Breast epithelium (tissue), 4 donors: Measurements from ENCODE around the gene SYNJ1. TPM values are rescaled to one million over a fixed set of nuclear protein-coding genes. Genes with fewer than 3 reads are reported as not detected.
"Not testable (repeated sequence)": the region's sequence is repeated elsewhere in the genome, so short reads cannot be mapped to it uniquely, and the experiment has no call there.

Source experiments
- DNase-seq, 2 donors: peaks; one replicate each; pipeline ENCODE4 v3.0.0-alpha.2; 2019; ENCODE audit warnings: low spot score in 2 of 2
- H3K27ac ChIP-seq, 2 donors: fragments of 200-600 bp; sonication (generic) in 1 of 2; one replicate each; pipeline ENCODE4 v1.5.1; 2016 to 2019; ENCODE audit warnings: mild to moderate bottlenecking in 1 of 2
- H3K27me3 ChIP-seq, 2 donors: fragments of 200-600 bp; sonication (generic) in 1 of 2; one replicate each; pipeline versions ENCODE4 v1.5.1 to v1.6.0; 2017 to 2019; ENCODE audit warnings: control low read depth in 1 of 2, mild to moderate bottlenecking in 1 of 2
- H3K36me3 ChIP-seq: fragments of 200-600 bp; one replicate; pipeline ENCODE4 v1.5.1; 2019
- H3K4me1 ChIP-seq, 2 donors: fragments of 200-600 bp; sonication (generic); one replicate each; pipeline ENCODE4 v1.5.1; 2016 to 2019; ENCODE audit warnings: control low read depth in 1 of 2
- H3K4me3 ChIP-seq, 3 donors: fragments of 200-600 bp; sonication (generic); 1 replicate in 2 of 3; 2 replicates in 1 of 3; pipeline ENCODE4 v1.5.1; 2016 to 2019; ENCODE audit warnings: mild to moderate bottlenecking in 3 of 3, moderate library complexity in 2 of 3
- H3K9me3 ChIP-seq, 2 donors: fragments of 200-600 bp; sonication (generic) in 1 of 2; one replicate each; pipeline ENCODE4 v1.5.1; 2016 to 2019; ENCODE audit warnings: control low read depth in 1 of 2
- CTCF ChIP-seq, 3 donors: fragments of 450-650 bp; IDR thresholded peaks; one replicate each; pipeline ENCODE4 v1.5.1; 2016 to 2017; ENCODE audit warnings: antibody characterized with exemption in 3 of 3, mild to moderate bottlenecking in 3 of 3, moderate library complexity in 3 of 3
- POLR2A ChIP-seq: fragments of 450-650 bp; IDR thresholded peaks from one replicate; pipeline ENCODE4 v1.6.1; 2016; ENCODE audit warnings: antibody characterized with exemption, mild to moderate bottlenecking, moderate library complexity
- POLR2AphosphoS5 ChIP-seq, 3 donors: sonication (generic); formaldehyde crosslinking; IDR thresholded peaks; one replicate each; pipeline ENCODE4 v1.6.1; 2017; ENCODE audit warnings: antibody characterized with exemption in 3 of 3
- intact Hi-C: fragments of 100-400 bp; cut with DNase I; formaldehyde crosslinking; loops from one replicate; pipeline ENCODE4 v1.15.1; 2023; ENCODE audit warnings: low total_unique reads
- total RNA-seq, 3 donors: library from RNA; depleted of rRNA; stranded (reverse); fragments of >200 nt; gene quantifications; one replicate each; pipeline ENCODE4 v1.1.0, GENCODE V29; 2016

SYNJ1 gene
- total RNA-seq, 3 donors from 2014 or later, result 8.2 to 13.9 (median 11.0) TPM

GRCh38 chr21:32748529-32748928 lies 20.7 kb upstream of the SYNJ1 start:
- Histone ChIP-seq H3K4me3 (no peak overlapping the region), H3K27ac (no peak overlapping the region)
- intact Hi-C loops, result no loop called here

DNA sequence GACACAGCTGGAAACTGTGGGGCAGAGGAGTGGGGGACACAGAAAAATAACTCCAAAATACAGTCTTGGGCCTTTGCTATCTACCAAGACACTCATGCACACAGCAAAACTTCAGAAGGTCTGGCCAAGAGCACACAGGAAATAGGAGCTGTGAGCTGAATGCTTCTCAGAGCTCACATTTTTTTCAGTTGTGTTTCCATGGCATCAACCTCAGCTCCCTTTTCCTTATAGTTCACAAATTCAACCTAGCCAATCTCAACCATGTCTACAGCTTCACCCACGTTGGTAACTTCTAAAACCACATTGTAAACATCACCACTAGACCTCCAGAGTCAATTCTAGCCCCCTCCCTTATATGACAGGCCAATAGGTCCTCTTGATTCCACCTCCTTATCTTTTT lies 19.6 kb upstream of the SYNJ1 start:
- Histone ChIP-seq H3K4me1 (no peaks in the 10 kb centered on the region), H3K27me3 (no peaks in the 10 kb centered on the region), H3K27ac (no peak overlapping the region), H3K36me3 (peaks cover 5% of the 10 kb centered on the region), H3K9me3 (no peaks in the 10 kb centered on the region), H3K4me3 (no peak overlapping the region)
- TF ChIP-seq CTCF (IDR thresholded peaks at IDR 0.05) (no peak), POLR2AphosphoS5 (IDR thresholded peaks at IDR 0.05) (no peak), POLR2A (no peak)
- no peak for DNase-seq
- intact Hi-C loops, result no loop called here

More at GRCh38 chr21:32748529-32748928, 20.7 kb upstream of the SYNJ1 start:
- no peaks in the 10 kb centered on the region for H3K4me1 ChIP-seq
- no peak for DNase-seq
- H3K9me3 ChIP-seq, result no peaks in the 10 kb centered on the region
- TF ChIP-seq POLR2A, result no peak
- TF ChIP-seq CTCF (IDR thresholded peaks at IDR 0.05), result no peak
- H3K27me3 ChIP-seq, result no peaks in the 10 kb centered on the region
- H3K36me3 ChIP-seq, result peaks cover 5% of the 10 kb centered on the region

DNA sequence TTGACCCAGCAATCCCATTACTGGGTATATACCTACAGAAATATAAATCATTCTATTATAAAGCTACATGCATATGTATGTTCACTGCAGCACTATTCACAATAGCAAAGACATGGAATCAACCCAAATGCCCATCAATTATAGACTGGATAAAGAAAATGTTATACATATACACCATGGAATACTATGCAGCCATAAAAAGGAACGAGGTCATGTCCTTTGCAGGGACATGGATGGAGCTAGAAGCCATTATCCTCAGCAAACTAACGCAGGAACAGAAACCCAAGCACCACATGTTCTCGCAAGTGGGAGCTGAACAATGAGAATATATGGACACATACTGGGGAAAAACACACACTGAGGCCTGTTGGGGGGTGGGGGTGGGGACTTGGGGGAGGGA lies 18.9 kb upstream of the SYNJ1 start:
- DNase-seq, H3K27me3 ChIP-seq, H3K27ac ChIP-seq, H3K4me1 ChIP-seq, H3K9me3 ChIP-seq, H3K4me3 ChIP-seq, intact Hi-C loops: not testable (repeated sequence)
- H3K36me3 ChIP-seq, result peaks cover 10% of the 10 kb centered on the region

DNA sequence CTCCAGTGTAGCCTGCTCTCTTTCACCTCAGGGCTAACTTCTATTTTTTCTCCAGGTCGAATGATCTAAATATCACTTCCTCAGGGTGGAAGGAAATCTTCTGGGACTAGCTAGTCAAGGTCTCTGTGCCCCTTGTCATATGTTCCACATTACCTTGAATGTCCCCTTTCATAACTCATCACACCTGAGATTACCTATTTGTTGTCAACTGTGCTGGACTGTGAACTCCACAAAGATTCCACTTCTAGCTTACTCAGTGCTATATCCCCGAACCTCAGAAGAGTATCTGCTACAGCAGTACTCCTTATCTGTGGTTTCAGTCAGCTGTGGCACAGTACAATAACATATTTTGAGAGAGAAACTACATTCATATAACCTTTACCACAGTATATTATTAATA lies 14.6 kb upstream of the SYNJ1 start:
- no peak for DNase-seq
- Histone ChIP-seq H3K9me3 (no peaks in the 10 kb centered on the region), H3K36me3 (peaks cover 6% of the 10 kb centered on the region), H3K27ac (no peak overlapping the region), H3K27me3 (no peaks in the 10 kb centered on the region), H3K4me3 (no peak overlapping the region), H3K4me1 (no peaks in the 10 kb centered on the region)
- intact Hi-C loops, result no loop called here
- no peak for TF ChIP-seq POLR2AphosphoS5 (IDR thresholded peaks at IDR 0.05)

DNA sequence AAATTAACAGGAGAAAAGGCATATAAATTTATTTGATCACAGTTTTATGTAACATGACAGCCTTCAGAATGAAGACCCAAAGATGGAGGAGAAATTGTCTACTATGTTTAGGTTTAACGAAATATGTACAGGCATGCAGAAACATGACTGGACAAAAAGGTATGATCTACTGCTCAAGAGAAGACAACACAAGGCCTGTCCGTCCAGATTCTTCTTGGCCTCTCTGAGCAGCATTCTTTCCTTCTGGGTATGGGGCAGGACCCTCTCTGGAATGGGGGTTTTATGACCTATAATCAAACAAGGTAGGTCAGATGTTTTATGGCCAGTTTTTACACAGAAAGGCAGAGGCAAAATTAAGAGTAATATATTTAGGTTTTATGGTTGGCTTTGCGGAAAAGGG lies 13.5 kb upstream of the SYNJ1 start:
- intact Hi-C loops, result no loop called here
- Histone ChIP-seq H3K27ac (no peak overlapping the region), H3K36me3 (peaks cover 6% of the 10 kb centered on the region), H3K4me1 (no peaks in the 10 kb centered on the region), H3K27me3 (no peaks in the 10 kb centered on the region), H3K4me3 (no peak overlapping the region), H3K9me3 (no peaks in the 10 kb centered on the region)
- TF ChIP-seq POLR2AphosphoS5 (IDR thresholded peaks at IDR 0.05), result no peak
- no peak for TF ChIP-seq POLR2A
- no peak for TF ChIP-seq CTCF (IDR thresholded peaks at IDR 0.05)
- DNase-seq, result no peak

GRCh38 chr21:32739946-32740345 lies 12.1 kb upstream of the SYNJ1 start:
- TF ChIP-seq POLR2AphosphoS5 (IDR thresholded peaks at IDR 0.05), result no peak
- no peak for TF ChIP-seq CTCF (IDR thresholded peaks at IDR 0.05)
- no peak for TF ChIP-seq POLR2A
- intact Hi-C loops, result no loop called here
- H3K27ac ChIP-seq, result no peak overlapping the region
- H3K4me3 ChIP-seq, result no peak overlapping the region
- peaks cover 6% of the 10 kb centered on the region for H3K36me3 ChIP-seq
- no peaks in the 10 kb centered on the region for H3K9me3 ChIP-seq
- DNase-seq, result no peak
- no peaks in the 10 kb centered on the region for H3K27me3 ChIP-seq
- no peaks in the 10 kb centered on the region for H3K4me1 ChIP-seq

DNA sequence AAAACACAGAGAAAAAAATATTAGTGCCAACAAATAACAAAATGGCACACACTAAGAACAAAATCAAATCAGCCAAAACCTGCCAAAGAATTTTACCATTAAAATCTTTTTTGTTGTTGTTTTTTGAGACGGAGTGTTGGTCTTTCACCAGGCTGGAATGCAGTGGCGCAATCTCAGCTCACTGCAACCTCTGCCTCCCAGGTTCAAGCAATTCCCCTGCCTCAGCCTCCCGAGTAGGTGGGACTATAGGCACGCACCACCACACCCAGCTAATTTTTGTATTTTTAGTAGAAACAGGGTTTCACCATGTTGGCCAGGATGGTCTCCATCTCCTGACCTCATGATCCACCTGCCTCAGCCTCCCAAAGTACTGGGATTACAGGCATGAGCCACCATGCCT lies 8.3 kb upstream of the SYNJ1 start:
- H3K9me3 ChIP-seq, DNase-seq, H3K4me3 ChIP-seq, H3K27me3 ChIP-seq, H3K4me1 ChIP-seq, intact Hi-C loops, H3K27ac ChIP-seq, H3K36me3 ChIP-seq: not testable (repeated sequence)
